Hematopoietic multipotent progenitor cell treated with erythropoietin and hydrocortisone succinate and interleukin-3 and kit ligand, for 8 days (in vitro differentiated cells): ENCODE measurements around the gene DNAH2.

Experiments
- DNase-seq: peaks from one replicate; pipeline ENCODE4 v3.0.0-alpha.2; 2015

Gene DNAH2

GRCh38 chr17:7727886-7728285 lies 10.3 kb downstream of the DNAH2 start:
- DNase-seq = no peak

- DNase-seq = no peak
Observed at GRCh38 chr17:7729816-7730215, 12.3 kb downstream of the DNAH2 start.

DNA sequence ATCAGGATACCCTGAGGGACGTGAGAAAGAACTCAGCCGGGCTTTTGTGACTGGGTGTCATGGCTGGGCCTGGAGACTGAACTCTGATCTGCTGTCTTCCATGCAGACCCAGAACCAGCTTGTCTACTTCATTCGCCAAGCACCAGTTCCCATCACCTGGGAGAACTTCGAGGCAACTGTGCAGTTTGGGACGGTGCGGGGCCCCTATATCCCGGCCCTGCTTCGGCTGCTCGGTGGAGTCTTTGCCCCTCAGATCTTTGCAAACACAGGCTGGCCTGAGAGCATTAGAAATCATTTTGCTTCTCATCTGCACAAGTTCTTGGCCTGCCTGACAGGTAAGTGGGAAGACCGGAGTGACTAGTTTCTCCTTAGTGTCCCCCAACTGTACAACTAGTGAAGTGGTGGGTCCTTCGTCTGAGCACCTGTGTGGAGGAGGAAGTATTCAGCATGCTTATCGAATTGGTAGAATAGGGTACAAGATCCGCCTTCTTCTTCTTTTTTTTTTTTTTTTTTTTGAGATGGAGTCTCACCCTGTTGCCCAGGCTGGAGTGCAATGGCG lies 15.5 kb downstream of the DNAH2 start:
- no peak for DNase-seq

DNA sequence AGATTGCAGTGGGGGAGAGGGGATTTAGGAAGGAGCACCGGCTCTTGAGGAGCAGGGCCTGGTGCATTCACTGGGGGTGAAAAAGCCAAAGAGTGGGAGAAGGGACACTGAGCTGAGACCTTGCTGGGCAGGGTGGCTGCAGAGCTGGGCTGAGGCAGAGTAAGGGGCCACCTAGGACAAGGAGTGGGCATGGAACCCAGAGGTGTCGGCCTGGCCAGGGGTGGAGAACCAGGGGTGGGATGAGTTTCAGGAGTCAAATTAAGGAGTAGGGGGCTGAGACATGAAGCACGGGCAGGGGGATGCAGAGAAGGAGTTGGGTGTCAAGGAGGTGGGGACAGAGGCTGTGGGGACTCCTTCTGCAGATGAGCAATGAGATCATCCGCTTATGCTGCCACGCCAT lies 20.1 kb downstream of the DNAH2 start:
- DNase-seq = no peak

GRCh38 chr17:7739746-7740145 lies 22.2 kb downstream of the DNAH2 start:
- DNase-seq = no peak

GRCh38 chr17:7740481-7741001 lies 23.0 kb downstream of the DNAH2 start:
- no peak for DNase-seq

GRCh38 chr17:7742729-7743128 lies 25.2 kb downstream of the DNAH2 start:
- no peak for DNase-seq

- DNase-seq = no peak
Observed at GRCh38 chr17:7744416-7744815, 26.9 kb downstream of the DNAH2 start.

GRCh38 chr17:7745748-7746470 lies 28.4 kb downstream of the DNAH2 start:
- DNase-seq = peak; percentile 34

GRCh38 chr17:7747635-7748071 lies 30.1 kb downstream of the DNAH2 start:
- no peak for DNase-seq

DNA sequence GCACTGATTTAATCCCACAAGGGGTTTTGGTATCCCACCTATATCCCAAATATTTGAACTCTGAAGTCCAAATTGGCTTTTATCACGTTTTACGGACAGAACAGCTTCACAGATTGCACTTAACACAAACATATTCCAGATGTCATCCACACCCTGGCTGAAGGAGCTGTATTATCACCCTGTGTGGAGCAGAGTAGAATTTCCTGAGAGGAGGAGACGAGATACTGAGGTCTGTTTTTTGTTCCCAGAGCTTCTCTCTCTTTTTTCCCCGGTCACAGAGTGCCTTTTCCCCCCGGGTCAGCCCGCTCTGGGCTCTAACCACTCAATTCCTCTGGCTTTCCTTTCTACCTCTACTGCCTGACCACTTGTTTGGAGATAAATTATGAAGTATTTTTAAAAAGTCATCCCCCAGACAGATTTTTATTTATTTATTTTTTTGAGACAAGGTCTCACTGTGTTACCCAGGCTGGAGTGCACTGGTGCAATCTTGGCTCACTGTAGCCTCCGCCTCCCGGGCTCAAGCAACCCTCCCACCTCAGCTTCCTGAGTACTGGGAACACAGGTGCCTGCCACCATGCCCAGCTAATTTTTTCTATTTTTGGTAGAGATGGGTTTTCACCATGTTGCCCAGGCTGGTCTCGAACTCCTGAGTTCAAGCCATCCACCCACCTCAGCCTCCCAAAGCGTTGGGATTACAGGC lies 30.7 kb downstream of the DNAH2 start:
- no peak for DNase-seq

DNA sequence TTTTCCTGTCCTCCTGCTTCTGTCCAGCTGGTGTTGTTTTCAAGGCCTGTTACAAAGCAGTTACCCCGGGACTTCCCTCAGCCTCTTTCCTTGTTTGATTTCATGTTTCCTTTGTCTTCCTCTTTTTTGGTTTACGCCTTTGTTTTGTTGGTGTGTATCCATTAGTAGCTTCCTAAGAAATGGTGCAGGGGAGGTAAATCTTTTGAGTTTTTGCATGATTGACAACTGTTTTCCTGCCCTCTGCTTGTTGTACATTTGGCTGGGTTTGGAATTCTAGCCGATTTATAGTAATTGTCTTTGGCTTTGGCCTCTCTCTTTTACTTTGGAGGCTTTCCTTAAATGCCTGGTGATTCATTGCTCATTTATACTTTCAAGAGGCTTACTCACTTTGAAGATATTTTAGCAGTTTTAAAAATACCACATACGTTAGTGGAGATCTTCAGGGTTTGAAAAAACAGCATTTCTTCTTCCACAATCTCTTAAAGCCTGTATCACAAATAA lies 32.8 kb downstream of the DNAH2 start:
- no peak for DNase-seq

DNA sequence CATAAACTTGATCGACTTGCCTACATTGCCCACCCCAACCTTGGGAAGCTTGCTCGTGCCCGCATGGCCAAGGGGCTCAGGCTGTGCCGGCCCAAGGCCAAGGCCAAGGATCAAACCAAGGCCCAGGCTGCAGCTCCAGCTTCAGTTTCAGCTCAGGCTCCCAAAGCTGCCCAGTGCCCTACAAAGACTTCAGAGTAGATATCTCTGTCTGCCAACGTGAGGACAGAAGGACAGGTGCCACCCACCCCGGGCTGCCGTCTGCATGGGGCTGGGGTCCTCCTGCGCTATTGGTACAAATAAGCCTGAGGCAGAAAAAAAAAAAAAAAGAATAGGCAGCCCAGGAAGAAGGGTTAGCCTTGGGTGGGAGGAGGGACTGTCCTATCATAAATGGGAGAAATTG lies 37.1 kb downstream of the DNAH2 start:
- no peak for DNase-seq

- DNase-seq = no peak
Observed at GRCh38 chr17:7755095-7755890, 37.7 kb downstream of the DNAH2 start.

DNA sequence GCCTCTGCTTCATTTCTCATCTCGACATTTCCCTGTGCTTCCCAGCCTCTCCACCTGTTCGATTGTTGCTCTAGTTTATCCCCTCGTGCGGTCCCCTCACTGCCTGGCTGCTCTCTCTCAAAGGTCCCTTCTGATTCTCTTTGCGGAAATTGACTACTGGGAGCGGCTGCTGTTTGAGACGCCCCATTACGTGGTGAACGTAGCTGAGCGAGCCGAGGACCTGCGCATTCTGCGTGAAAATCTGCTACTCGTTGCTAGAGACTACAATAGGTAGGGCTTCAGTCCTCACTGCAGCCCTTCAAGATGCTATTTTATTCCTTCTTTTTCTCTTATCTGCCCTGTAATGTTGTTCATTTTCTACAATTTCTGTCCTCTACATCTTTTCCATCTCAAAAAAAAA lies 39.4 kb downstream of the DNAH2 start:
- no peak for DNase-seq

- no peak for DNase-seq
Observed at GRCh38 chr17:7763919-7764318, 46.4 kb downstream of the DNAH2 start.

GRCh38 chr17:7767004-7767403 lies 49.5 kb downstream of the DNAH2 start:
- no peak for DNase-seq

DNA sequence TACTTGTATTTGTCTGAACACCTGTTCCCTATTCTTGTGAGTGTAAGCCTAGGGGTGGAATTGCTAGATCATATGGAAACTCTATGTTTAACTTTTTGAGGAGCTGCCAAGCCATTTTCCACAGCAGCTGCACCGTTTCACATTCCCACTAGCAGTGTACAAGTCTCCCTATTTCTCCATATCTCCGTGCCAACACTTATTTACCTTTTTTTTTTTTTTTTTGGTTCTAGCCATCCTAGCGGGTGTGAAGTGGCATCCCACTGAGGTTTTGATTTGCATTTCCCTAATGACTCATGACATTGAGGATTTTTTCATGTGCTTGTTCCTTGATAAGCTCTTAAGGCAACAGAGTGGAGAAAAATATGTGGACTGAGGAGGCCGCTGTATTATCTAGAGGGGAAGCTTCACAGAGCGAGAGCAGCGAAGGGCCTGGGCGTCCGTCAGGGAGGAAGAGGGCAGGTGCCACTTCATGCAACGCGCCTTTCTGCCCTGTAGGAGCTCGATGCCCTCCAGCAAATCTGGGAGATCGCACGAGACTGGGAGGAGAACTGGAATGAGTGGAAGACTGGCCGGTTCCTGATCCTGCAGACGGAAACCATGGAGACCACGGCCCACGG lies 50.0 kb downstream of the DNAH2 start:
- DNase-seq = no peak

- no peak for DNase-seq
Observed at GRCh38 chr17:7769854-7770253, 52.3 kb downstream of the DNAH2 start.

- DNase-seq = no peak
Observed at GRCh38 chr17:7774055-7774521, 56.5 kb downstream of the DNAH2 start.

DNA sequence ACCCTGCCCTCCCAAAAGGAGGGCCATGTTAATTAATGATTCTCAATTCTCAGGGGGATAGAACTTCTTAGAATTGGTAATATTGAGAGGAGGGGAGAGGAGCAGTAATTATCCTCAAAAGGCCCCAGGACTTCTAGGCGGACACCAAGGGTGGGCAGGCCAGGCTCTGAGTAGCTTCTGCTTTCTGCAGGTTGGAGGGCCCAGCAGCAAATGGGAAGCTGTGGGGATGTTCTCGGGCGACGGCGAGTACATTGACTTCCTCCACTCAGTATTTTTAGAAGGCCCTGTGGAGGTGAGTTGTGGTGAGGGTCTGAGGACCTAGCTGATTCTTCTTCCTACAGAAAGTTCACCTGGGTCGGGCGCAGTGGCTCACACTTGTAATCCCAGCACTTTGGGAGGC lies 57.5 kb downstream of the DNAH2 start:
- no peak for DNase-seq

DNA sequence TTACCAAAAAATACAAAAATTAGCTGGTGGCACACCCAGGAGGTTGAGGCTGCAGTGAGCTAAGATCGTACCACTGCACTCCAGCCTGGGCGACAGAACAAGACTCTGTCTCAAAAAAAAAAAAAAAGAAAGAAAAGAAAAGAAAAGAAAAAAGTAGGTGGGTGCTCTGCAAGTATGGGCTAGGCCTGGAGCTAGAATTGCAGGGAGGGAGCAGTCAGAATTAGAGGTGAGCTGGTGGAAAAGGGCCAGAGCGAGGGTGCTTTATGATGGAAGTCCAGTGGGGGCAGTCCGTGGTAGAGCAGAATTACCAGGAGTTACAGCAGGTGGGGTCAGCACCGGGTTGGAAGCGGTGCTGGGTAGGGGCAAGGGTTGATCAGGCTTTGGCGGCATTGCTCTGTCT lies 59.5 kb downstream of the DNAH2 start:
- no peak for DNase-seq
